GM21825 (cell line): ENCODE measurements around the gene MSRB2.
A peak's percentile ranks its signal among the peaks of the same experiment; 100 is the strongest.
"Not testable (repeated sequence)": the region's sequence is repeated elsewhere in the genome, so short reads cannot be mapped to it uniquely, and the experiment has no call there.

ENCODE experiments used
- ATAC-seq: cut with Tn5 transposase; IDR thresholded peaks from one replicate; pipeline ENCODE4 v1.9.1; 2021; ENCODE audit warnings: mild to moderate bottlenecking, moderate library complexity; ENCODE audit not compliant: unreplicated experiment

Gene MSRB2

GRCh38 chr10:23095404-23095965 lies at the start of gene MSRB2:
Gene MSRB2 (plus strand): TSS chr10:23095579. CDS start chr10:23095609, 30 bp downstream.
- peak; percentile 82 for ATAC-seq

GRCh38 chr10:23046027-23046426 lies 49.4 kb upstream of the MSRB2 start:
- no peak for ATAC-seq

- ATAC-seq: no peak
Measured at GRCh38 chr10:23047201-23048050, 48.0 kb upstream of the MSRB2 start.

GRCh38 chr10:23048191-23048590 lies 47.2 kb upstream of the MSRB2 start:
- ATAC-seq: no peak

- ATAC-seq: no peak
Measured at GRCh38 chr10:23051278-23051677, 44.1 kb upstream of the MSRB2 start.

GRCh38 chr10:23051855-23052331 lies 43.5 kb upstream of the MSRB2 start:
- no peak for ATAC-seq

GRCh38 chr10:23053036-23053435 lies 42.3 kb upstream of the MSRB2 start:
- ATAC-seq: no peak

GRCh38 chr10:23055424-23056185 lies 39.8 kb upstream of the MSRB2 start:
- ATAC-seq: no peak

- ATAC-seq: no peak
Measured at GRCh38 chr10:23056186-23056579, 39.2 kb upstream of the MSRB2 start.

- no peak for ATAC-seq
Measured at GRCh38 chr10:23058366-23058765, 37.0 kb upstream of the MSRB2 start.

- no peak for ATAC-seq
Measured at GRCh38 chr10:23060918-23061317, 34.5 kb upstream of the MSRB2 start.

- ATAC-seq: no peak
Measured at GRCh38 chr10:23063045-23063972, 32.1 kb upstream of the MSRB2 start.

- no peak for ATAC-seq
Measured at GRCh38 chr10:23063973-23064812, 31.2 kb upstream of the MSRB2 start.

GRCh38 chr10:23064813-23065114 lies 30.6 kb upstream of the MSRB2 start:
- ATAC-seq: not testable (repeated sequence)

GRCh38 chr10:23065181-23065948 lies 30.0 kb upstream of the MSRB2 start:
- ATAC-seq: no peak

- no peak for ATAC-seq
Measured at GRCh38 chr10:23067337-23067736, 28.0 kb upstream of the MSRB2 start.

GRCh38 chr10:23067939-23068775 lies 27.2 kb upstream of the MSRB2 start:
- no peak for ATAC-seq
